GM18868 (cell line): ENCODE results near the gene KCNMA1.
"Not testable (repeated sequence)": the region's sequence is repeated elsewhere in the genome, so short reads cannot be mapped to it uniquely, and the experiment has no call there.

Source experiments
- ATAC-seq: cut with Tn5 transposase; IDR thresholded peaks from one replicate; pipeline ENCODE4 v1.9.1; 2021; ENCODE audit warnings: mild to moderate bottlenecking, moderate library complexity; ENCODE audit not compliant: unreplicated experiment

The KCNMA1 gene

GRCh38 chr10:77637532-77638320 lies at the start of gene KCNMA1:
Gene KCNMA1, minus strand, starts transcription at chr10:77637808.
- peak; percentile 35 for ATAC-seq

DNA sequence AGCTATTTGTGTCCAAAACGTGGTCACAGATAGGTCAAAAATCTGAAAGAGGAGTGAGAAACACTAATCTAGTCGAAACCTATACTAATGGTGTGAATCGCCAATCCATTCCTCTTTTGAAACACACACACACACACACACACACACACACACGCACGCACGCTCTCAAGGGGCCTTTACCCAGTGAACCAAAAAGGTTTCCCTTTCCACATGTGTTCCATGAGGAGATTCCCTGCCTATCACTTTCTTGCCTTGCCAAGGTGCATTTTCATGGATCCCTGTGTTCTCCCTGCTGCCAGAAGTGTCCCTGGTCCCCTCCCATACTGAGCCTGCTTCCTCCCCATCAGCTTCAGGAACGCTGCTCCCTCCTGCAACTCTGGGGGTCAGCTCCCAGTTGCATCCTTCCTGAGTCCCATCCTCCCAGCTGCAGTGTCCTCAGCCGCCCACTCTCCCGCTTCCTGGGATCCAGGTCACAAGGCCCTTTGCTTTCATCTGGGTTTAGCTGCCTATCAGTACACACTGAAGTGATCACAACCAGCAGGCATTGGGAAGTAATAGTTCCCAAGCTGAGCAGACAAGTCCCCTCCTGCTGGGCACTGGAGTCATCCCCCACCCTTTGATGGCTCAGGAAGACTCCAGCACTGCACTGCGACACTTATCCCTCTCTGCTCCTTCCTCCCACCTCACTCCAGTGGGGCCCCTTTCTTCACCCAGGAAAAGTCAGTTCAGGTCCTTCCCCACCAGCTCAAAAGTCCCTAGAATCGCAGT lies 49.2 kb upstream of the KCNMA1 start:
- ATAC-seq = no peak

DNA sequence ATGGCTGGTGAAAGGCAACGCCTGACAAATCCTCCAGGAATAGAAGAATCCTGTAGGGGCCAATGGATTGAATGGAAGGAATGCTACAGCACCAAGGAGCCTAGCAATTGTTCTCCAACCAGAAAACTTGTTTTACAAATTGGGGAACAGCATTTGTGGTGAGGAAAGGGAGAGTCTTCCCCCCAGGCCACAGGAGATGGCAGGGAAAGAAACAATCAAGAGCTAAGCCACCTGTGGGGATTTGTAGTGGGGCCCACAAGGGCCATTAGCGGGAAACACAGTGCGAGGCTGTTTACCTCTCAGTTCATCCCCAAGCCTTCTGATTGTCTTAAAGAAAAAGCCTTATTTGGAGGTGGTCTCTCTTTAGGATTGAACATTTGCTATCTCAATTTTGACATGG lies 48.5 kb upstream of the KCNMA1 start:
- no peak for ATAC-seq

DNA sequence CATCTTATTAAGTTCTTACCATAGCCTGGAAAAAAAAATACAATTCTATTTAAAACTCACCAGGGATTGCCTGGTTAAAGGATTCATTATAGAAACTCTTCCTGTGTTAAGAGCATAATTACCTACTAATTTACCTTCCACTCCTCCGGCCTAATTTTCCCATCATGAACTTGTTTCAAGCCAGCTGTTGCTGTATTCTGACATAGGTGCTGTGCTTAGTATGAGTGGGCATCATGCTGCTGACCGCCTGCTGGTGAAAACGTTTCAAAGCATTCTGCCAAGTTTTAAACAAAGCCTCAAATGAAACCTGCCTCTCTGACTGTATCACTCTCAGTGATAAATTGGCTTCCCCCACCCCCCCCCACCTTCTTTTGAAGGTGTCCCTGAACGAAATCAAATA lies 47.8 kb upstream of the KCNMA1 start:
- no peak for ATAC-seq

DNA sequence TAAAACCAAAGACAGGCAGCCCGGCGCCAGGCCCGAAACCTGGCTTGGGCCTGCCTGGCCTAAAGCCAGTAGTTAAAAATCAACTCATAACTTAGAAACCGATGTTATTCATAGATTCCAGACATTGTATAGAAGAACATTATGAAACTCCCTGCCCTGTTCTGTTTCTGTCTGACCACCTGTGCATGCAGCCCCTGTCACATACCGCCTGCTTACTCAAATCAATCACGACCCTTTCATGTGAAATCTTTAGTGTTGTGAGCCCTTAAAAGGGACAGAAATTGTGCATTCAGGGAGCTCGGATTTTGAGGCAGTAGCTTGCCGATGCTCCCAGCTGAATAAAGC lies 45.5 kb upstream of the KCNMA1 start:
- ATAC-seq = not testable (repeated sequence)

DNA sequence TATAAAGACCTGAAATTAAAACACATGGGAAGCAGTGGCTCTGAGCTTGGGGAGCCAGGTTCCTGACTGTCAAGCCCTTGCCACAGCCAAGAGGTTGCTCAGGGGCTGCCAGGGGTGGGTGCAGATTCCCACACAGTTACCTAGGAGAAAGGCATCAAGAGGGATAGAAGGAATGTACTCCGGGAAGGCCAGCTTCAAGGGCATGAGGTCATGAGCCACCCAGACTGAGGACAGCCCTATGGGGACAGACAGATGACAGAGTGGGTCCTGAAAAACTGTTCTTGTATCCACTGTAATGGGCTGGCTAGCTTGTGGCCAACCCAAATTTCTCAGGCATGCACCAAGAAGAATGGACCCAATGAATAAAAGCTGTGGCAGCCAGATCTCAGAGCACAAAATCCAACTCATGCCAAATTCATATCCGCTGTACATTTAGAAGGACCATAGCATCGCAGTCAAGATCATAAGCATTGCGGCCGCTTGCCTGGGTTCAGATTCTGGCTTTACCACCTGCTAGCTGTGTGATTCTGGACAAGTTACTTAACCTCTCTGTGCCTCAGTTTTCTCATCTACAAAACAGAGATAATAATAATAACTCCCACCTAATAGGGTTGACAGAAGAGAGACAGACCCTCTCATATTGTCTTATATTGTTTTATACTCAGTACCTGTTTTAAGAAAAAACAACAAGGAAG lies 44.9 kb upstream of the KCNMA1 start:
- no peak for ATAC-seq

GRCh38 chr10:77681839-77682238 lies 44.2 kb upstream of the KCNMA1 start:
- ATAC-seq = no peak

DNA sequence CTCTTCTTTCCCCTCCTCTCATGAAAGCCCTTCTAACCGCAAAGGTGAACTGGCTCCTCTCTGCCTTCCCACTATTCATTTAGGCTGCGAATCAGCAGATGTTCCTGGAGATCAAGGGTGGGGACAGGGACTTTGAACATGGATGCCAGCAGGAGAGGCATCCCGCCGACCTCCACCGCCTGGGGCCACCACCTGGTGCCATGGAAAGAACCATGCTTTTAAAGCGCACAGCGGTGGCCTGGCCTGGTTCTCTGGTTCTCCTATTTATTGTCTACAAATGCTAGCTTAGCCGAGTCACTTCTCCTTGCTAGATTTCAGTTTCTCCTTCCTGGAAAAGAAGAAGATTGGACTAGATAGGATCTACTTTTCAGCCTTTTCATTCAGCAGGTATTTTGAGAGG lies 43.2 kb upstream of the KCNMA1 start:
- no peak for ATAC-seq

DNA sequence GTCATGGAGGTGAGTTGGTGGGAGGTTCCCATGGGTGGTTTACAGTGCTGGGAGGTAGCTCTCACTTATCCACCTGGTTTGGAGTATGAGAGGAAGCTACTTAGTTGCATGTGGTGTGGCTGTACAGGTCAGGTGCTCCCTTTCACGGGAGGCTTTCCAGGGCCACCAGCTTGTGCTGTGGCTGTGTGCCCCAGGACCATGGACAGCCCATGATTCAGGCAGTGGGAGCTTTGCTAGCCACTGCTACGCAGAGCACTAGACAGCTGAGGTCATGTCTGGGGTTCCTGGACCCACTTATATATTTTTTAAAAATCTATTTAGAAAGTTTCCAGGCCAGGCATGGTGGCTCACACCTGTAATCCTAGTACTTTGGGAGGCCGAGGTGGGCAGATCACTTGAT lies 42.5 kb upstream of the KCNMA1 start:
- no peak for ATAC-seq

DNA sequence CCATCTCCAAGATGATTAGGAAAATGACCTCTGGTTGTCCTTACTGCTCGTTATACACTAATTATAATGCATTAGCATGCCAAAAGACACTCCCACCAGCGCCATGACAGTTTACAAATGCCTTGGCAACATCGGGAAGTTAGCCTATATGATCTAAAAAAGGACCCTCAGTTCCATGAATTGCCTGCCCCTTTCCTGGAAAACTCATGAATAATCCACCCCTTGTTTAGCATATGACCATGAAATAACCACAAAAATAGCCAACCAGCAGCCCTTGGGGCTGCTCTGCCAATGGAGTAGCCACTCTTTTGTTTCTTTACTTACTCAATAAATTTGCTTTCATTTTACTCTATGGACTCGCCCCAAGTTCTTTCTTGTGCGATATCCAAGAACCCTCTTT lies 41.6 kb upstream of the KCNMA1 start:
- ATAC-seq = no peak

- ATAC-seq = no peak
Observed at GRCh38 chr10:77678146-77678545, 40.5 kb upstream of the KCNMA1 start.

DNA sequence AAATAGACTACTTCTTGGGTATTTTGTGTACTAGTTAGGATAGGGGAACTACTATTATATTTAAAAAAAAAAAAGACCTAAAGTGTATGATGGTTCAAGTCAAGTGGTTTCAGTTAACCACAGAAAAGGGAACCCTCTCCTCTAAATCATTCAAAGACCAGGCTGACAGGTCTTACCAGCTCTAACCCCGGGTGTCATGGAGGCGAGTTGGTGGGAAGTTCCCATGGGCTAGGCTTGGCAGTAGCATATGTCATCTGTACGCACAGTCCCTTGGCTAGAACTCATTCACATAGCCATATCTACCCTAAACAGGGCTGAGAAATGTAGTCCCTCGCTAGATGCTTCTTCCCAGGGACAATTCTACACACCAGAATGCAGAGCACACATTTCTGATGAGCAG lies 37.7 kb upstream of the KCNMA1 start:
- no peak for ATAC-seq

GRCh38 chr10:77673515-77674140 lies 36.0 kb upstream of the KCNMA1 start:
- ATAC-seq = no peak

- ATAC-seq = no peak
Observed at GRCh38 chr10:77673101-77673500, 35.5 kb upstream of the KCNMA1 start.

GRCh38 chr10:77671594-77672252 lies 34.1 kb upstream of the KCNMA1 start:
- no peak for ATAC-seq

GRCh38 chr10:77670817-77671443 lies 33.3 kb upstream of the KCNMA1 start:
- no peak for ATAC-seq

GRCh38 chr10:77669892-77670291 lies 32.3 kb upstream of the KCNMA1 start:
- no peak for ATAC-seq

DNA sequence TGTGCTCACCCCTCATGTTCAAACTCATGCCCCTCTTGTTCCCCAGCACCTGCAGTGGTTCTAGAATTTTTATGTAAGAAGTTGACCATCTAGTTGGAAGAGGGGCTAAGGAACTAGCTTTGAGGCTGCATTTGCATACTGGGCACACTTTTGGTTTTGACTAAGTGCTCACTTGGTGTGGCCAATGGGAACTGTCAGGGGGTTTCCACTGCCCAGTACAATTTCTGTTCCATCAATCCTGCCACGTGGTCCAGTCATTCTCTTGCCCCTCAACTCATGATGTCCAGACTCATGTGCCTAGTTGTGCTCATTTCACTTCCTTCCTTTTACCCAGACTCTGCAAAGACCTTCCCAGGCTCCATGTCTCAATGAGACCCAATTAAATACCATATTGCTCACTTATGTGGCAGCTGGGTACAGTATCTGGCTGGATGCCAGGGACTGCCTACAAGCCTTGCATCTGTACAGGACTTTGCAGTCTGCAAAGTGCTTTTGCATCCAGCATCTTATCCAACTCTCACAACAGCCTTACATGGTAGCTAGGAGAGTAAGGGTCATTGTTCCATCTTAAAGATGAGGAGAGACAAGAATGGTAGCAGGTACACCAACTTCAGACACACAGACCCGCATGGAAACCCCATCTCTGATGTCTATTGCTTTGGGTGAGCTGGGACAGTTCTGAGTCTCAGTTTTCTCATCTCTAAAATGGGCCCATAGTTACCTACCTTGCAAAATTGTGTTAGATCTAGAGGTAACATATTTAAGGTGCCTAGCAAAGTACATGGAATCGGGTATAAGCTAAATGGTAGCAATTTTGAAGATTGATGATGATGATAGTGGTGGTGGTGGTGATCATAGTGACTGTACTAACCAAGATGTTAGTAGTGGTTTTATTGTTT lies 30.1 kb upstream of the KCNMA1 start:
- peak; percentile 86 for ATAC-seq

DNA sequence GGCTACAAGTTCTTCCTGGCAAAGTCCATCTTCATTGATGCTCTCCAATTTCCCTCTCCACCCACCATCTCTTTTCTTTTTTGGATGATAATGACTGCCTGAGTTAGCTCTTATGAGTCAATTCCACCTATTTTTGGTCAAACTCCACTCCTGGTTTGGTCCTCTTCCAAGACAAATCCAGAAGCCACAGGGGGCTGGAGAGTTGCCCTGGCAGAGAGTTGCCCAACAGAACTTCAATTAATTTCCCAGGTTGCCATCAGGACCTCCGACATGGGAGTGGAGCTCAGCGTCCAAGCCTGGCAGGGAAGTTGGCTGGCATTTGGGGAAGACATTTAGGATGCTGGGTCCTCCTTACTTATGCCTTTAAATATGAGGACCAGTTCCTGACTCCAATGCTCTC lies 29.2 kb upstream of the KCNMA1 start:
- ATAC-seq = no peak
